ENCODE measurements around the gene PDSS2. TPM values are rescaled to one million over a fixed set of nuclear protein-coding genes. Genes with fewer than 3 reads are reported as not detected.

PDSS2 gene
- total and polyA plus RNA-seq, 2 of the 8 experiments (the other 6 are each of a cell fraction or from before 2014, with no cell fraction given) = 10.7 to 16.1 TPM

DNA sequence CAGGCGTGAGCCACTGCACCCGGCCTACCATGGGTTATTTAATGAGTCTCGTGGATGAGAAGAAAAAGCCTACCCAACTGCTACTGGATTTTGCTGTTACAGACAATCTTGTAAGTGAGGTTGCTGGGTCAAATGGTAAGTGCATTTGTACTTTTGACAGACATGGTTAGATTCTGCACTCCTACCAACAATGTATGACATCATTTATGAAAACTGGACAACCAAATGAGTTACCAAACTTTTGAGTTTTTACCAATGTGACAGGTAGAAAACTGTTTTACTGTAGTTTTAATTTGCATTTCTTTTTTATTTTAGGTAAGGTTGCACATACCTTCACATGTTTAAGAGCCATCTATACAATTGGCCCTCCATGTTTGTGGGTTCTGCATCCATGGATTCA, 48.2 kb downstream of the PDSS2 start:
- H2BK12ac ChIP-seq (ENCODE audit: low read depth, low read length) = no peak overlapping the region
- WGBS, 2 experiments (ENCODE audit: extremely low coverage in 1 of 2, insufficient coverage in 1 of 2, insufficient read length in 1 of 2, insufficient replicate concordance in 2 of 2, low coverage in 1 of 2, low lambda C conversion rate in 2 of 2, missing lambda C conversion rate in 1 of 2) = 82% methylated on average over 3 of the region's 3 CpGs; no CpG with 5 or more reads in 1 of the 2 experiments
- H3K27me3 ChIP-seq (replicated peaks in 1 of 4; ENCODE audit: control insufficient read depth in 3 of 4, extremely low read depth in 1 of 4, insufficient read depth in 3 of 4, low read length in 3 of 4) = no peaks in the 10 kb centered on the region
- peaks cover 4 to 21% (median 14%) of the 10 kb centered on the region in 4 experiments; a peak in 5 of 7 replicates for H3K4me1 ChIP-seq (replicated peaks in 1 of 4; ENCODE audit: control insufficient read depth in 3 of 4, insufficient read depth in 4 of 4, low read length in 3 of 4)
- H2AFZ ChIP-seq (ENCODE audit: low read length) = no peak overlapping the region
- no peak overlapping the region for H4K91ac ChIP-seq (replicated peaks; ENCODE audit: insufficient read length, low read length)
- H3K56ac ChIP-seq (replicated peaks; ENCODE audit: insufficient read length, low read depth, low read length) = no peak overlapping the region
- no peak overlapping the region for H3K14ac ChIP-seq (ENCODE audit: insufficient read length)
- no peak overlapping the region for H3K18ac ChIP-seq (ENCODE audit: extremely low read depth, low read length)
- H3K79me1 ChIP-seq (ENCODE audit: low read depth, low read length) = no peaks in the 10 kb centered on the region
- no peak overlapping the region for H4K8ac ChIP-seq (ENCODE audit: extremely low read depth, insufficient read depth, low read length)
- H3K9me3 ChIP-seq (ENCODE audit: insufficient read depth in 2 of 2, low read depth in 1 of 2, low read length in 1 of 2) = no peaks in the 10 kb centered on the region
- no peak overlapping the region for H2BK15ac ChIP-seq (ENCODE audit: low read length)
- no peak overlapping the region for H2BK5ac ChIP-seq (ENCODE audit: low read depth, low read length)
- no peaks in the 10 kb centered on the region for H3K36me3 ChIP-seq (ENCODE audit: control insufficient read depth in 2 of 4, insufficient read depth in 4 of 4, low read length in 3 of 4)
- peaks cover 0 to 10% of the 10 kb centered on the region in 2 experiments; a peak in 2 of 4 replicates for H3K79me2 ChIP-seq (ENCODE audit: control insufficient read depth in 1 of 2, insufficient read depth in 2 of 2, low read length in 2 of 2)
- H2BK20ac ChIP-seq (ENCODE audit: low read length) = no peak overlapping the region
- H3K27ac ChIP-seq (ENCODE audit: low read depth, low read length) = no peak overlapping the region
- H2BK120ac ChIP-seq (replicated peaks; ENCODE audit: low read depth, low read length) = no peak overlapping the region
- no peak overlapping the region for H4K5ac ChIP-seq (ENCODE audit: insufficient read length, low read depth, low read length)
- H3K4me2 ChIP-seq (ENCODE audit: insufficient read depth in 1 of 2, low read depth in 2 of 2, low read length in 2 of 2) = no peak overlapping the region
- DNase-seq (ENCODE audit: low read depth in 1 of 2, low spot score in 2 of 2) (no peak), FAIRE-seq (no peak)
- no peaks in the 10 kb centered on the region for H4K20me1 ChIP-seq (replicated peaks in 1 of 2; ENCODE audit: control insufficient read depth in 1 of 2, insufficient read depth in 2 of 2, low read length in 2 of 2)
- no peak overlapping the region for H3K4ac ChIP-seq (replicated peaks; ENCODE audit: insufficient read length, low read depth, low read length)
- POLR2A ChIA-PET (ENCODE audit: partially characterized antibody) = no interaction called here
- H3K4me3 ChIP-seq (ENCODE audit: extremely low read depth in 1 of 4, insufficient read depth in 2 of 4, low read depth in 3 of 4, low read length in 4 of 4) = no peak overlapping the region
- no peaks in the 10 kb centered on the region for H3K23me2 ChIP-seq (ENCODE audit: low read depth, low read length)
- no peak overlapping the region for H3K23ac ChIP-seq (ENCODE audit: insufficient read length)
- H3K9ac ChIP-seq (replicated peaks in 1 of 4; ENCODE audit: extremely low read depth in 1 of 4, low read depth in 3 of 4, low read length in 3 of 4) = no peak overlapping the region
- CTCF ChIA-PET (ENCODE audit: partially characterized antibody) = no interaction called here
- H2AK5ac ChIP-seq (ENCODE audit: low read depth, low read length) = no peak overlapping the region
- no peak for TF ChIP-seq ZNF274 (IDR thresholded peaks at IDR 0.05; ENCODE audit: borderline replicate concordance, extremely low read depth, low read length)
- TF ChIP-seq MAFK (IDR thresholded peaks at IDR 0.05; ENCODE audit: low read depth, low read length) = no peak
- TF ChIP-seq RNF2 (IDR thresholded peaks at IDR 0.05; ENCODE audit: borderline replicate concordance, low read depth, low read length, missing control alignments, poor library complexity, severe bottlenecking) = no peak
- TF ChIP-seq, protein P1, sequence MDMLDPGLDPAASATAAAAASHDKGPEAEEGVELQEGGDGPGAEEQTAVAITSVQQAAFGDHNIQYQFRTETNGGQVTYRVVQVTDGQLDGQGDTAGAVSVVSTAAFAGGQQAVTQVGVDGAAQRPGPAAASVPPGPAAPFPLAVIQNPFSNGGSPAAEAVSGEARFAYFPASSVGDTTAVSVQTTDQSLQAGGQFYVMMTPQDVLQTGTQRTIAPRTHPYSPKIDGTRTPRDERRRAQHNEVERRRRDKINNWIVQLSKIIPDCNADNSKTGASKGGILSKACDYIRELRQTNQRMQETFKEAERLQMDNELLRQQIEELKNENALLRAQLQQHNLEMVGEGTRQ (IDR thresholded peaks at IDR 0.05; ENCODE audit: low read length) = no peak
- TF ChIP-seq CBX8 (IDR thresholded peaks at IDR 0.05; ENCODE audit: borderline replicate concordance, low read depth, low read length) = no peak
